Activated T-cell treated with anti-CD3 and anti-CD28 coated beads, Interleukin-2, amount 50 U/mL, for 1 hour (primary cell): Measurements from ENCODE around the gene SLCO2A1.
"Not testable (repeated sequence)": the region's sequence is repeated elsewhere in the genome, so short reads cannot be mapped to it uniquely, and the experiment has no call there.

Experiments
- DNase-seq: peaks from one replicate; pipeline ENCODE4 v3.0.0-alpha.2; 2020

Gene SLCO2A1

GRCh38 chr3:134029734-134030378, at the start of gene SLCO2A1:
TSS of gene SLCO2A1 (minus strand) at chr3:134029925. CDS start at chr3:134029802, 123 bp downstream.
- DNase-seq: no peak

GRCh38 chr3:134079111-134079547, 49.4 kb upstream of the SLCO2A1 start:
- DNase-seq: no peak

DNA sequence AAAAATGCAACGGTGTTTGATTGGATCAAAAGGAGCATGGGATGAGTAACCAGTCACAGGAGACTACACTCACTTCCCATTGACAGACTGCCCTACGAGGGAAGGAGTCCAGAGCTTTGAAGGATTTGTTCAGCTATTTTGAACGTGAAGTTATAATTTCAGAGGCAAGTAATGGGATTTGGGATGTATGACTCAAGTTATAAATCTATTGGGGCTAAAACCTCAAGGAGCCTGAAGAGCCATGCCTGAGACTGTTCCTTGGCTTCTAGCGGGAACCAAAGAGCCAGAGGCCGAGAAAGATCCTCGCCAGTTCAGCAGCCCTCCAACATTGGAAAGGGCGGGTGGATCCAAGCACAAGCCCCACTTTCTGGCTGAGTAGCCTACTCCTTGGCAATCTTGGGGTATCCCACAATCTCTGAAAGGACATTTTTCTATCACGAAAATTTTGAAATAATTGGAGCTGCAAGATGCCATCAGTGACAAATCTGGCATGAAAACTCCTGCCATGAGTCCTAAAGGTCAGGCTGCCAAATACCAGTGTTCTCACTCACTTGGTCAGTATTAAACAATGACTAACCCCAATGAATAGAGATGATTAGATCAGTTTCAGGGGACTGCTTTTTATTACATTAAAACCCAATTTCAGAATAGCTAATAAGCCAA, 48.6 kb upstream of the SLCO2A1 start:
- no peak for DNase-seq

GRCh38 chr3:134077649-134078161, 48.0 kb upstream of the SLCO2A1 start:
- no peak for DNase-seq

- no peak for DNase-seq
Measured at GRCh38 chr3:134076851-134077250, 47.1 kb upstream of the SLCO2A1 start.

DNA sequence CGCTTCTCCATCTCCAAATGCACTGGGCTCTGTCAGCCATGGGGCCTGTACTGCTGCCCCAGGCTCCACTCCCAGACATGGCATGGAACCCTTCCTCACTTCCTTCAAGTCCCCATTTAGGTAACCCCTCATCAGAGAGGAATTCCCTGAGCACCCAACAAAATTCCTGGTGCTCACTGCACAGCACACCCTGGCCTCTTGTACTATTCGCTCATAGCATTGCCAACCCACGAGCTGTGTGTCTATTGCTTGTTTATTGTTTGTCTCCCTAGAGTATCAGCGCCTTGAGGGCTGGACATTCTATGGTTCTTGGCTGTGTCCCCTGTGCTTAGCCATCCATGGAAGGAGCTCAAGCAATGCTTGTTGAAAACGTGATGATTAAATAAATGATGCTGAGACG, 46.1 kb upstream of the SLCO2A1 start:
- no peak for DNase-seq

- no peak for DNase-seq
Measured at GRCh38 chr3:134075568-134075825, 45.8 kb upstream of the SLCO2A1 start.

GRCh38 chr3:134074790-134075567, 45.3 kb upstream of the SLCO2A1 start:
- no peak for DNase-seq

DNA sequence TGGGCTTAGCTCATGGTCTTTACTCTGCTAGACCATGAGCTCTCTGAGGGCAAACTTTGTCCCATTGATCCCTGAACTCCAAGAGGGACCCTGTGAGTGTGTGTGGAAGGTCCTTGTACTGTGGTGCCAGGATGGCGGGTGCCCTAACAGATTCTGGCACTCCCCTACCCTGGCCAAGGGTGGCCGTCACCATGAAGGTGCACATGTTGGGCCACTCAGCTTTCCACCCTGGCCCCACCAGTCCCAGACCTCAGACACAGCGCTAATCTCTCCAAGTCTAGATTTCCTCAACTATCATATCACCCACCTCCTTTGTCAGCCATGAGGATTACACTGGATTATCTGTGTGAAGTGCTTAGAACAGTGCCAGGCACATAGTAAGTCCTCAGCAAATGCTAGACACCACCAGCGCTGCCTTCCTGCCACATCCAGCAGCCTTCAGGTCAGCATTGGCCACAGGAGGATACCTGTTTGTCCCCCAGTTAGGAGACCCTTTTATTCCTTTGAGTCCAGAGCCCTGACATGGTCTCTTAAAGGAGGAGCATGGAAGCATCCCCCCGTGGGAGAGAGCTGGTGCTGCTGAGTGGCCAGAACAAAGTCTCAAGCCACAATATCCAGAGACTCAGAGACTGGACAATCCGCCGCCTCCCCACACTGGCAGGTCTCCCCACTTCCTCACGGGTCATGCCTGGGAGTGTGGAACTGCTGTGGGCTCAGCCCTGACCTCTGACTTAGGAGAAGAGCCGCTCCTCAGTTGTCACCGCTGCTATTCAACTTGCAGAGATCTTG, 44.5 kb upstream of the SLCO2A1 start:
- DNase-seq: no peak

DNA sequence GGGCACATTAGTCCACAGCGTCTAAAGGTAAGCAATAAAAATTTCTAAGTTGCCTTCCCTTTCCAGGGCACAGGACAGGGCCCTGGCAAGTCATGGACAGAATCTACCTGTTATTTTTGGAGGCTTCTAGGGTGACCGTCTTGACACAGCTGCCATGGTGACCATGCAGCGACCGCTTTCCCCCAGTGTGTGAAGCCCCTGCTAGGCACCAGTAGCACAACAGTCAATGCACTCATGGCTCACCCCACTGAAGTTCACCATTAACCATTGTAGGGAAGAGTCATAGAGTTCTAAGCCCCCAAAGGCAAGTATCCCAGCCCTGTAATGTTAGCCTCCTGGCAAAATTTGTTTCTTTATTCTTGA, 43.8 kb upstream of the SLCO2A1 start:
- no peak for DNase-seq

- no peak for DNase-seq
Measured at GRCh38 chr3:134072881-134073582, 43.3 kb upstream of the SLCO2A1 start.

GRCh38 chr3:134070281-134070680, 40.6 kb upstream of the SLCO2A1 start:
- DNase-seq: not testable (repeated sequence)

DNA sequence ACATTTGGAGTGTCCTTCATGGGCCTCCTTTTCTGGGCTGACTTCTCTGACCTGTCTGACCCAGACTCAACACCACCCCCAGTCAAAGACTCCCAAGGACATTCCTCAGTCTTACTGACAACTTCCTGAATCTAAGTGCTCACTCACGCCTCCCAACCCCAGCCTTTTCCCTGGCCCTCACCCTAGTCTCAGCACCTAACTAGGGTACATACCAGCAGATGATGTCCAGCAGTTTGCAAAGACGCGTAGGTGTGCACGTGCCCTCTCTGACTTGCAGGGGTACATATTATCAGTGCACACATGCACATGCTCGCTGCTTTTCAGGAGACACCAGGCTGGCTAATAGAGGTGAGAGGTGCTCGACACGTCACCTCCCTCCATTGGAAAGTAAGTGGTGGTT, 38.7 kb upstream of the SLCO2A1 start:
- DNase-seq: no peak

- DNase-seq: no peak
Measured at GRCh38 chr3:134067531-134068161, 37.9 kb upstream of the SLCO2A1 start.

- no peak for DNase-seq
Measured at GRCh38 chr3:134066651-134067530, 37.2 kb upstream of the SLCO2A1 start.

DNA sequence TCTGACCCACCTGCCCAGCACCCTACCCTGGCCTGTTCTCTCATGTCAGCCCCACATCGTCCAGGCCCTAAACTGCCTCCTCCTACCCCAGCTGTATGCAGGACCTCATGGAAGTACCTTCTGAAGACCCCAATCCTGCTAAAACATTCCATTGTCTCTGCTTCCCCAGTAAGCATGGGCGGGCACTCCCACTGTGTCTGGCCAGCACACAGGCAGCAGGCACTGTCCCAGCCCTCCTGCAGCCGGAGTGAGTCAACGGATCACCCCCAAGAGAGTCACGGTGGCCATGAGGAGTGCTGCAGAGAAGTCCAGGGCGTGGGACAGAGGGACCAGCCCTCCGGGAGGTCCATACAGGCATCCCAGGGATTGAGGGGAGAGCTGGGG, 36.4 kb upstream of the SLCO2A1 start:
- DNase-seq: no peak

- no peak for DNase-seq
Measured at GRCh38 chr3:134065252-134066157, 35.8 kb upstream of the SLCO2A1 start.

DNA sequence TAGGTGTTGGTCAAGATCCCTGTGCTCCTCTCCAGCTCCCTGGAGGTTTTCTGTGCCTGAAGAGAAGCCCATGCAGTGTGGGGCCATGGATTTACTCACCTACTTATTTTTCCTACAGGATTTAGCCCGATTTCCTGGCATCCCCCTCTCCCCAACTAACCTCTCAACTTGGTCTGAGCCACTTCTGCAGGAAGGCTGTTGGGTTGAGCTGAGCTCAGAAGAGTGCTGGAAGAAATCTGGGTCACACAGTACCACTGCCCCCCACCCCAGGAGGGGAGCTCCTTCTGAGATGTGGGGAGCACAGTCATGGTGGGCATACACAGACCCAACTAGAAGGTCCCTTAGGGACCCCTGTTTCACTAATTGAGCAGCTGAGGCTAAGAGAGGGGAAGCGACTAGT, 34.4 kb upstream of the SLCO2A1 start:
- DNase-seq: no peak

DNA sequence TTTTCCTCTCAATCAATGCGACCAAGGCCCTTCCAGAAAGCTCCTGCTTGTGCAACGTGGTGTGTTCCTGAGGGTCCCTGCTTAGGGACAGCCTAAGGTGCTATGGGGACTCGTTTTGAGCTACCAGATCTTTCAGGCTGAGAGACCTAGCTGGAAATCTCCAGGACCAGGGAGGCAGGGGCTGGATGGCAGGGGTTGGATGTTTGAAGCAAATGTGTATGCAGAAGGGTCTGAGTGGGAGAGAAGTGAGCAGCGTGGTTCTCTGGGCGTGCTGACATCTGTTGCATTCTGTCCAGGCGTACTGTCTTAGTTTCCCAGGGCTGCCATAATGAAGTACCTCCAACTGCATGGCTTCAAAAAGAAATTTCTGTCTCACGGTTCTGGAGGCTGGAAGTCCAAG, 31.7 kb upstream of the SLCO2A1 start:
- DNase-seq: no peak
